ENCODE measurements around the gene EIF6.

The EIF6 gene
- total RNA-seq, result 13.8 to 111 (median 38.0) reads per million in 9 experiments

DNA sequence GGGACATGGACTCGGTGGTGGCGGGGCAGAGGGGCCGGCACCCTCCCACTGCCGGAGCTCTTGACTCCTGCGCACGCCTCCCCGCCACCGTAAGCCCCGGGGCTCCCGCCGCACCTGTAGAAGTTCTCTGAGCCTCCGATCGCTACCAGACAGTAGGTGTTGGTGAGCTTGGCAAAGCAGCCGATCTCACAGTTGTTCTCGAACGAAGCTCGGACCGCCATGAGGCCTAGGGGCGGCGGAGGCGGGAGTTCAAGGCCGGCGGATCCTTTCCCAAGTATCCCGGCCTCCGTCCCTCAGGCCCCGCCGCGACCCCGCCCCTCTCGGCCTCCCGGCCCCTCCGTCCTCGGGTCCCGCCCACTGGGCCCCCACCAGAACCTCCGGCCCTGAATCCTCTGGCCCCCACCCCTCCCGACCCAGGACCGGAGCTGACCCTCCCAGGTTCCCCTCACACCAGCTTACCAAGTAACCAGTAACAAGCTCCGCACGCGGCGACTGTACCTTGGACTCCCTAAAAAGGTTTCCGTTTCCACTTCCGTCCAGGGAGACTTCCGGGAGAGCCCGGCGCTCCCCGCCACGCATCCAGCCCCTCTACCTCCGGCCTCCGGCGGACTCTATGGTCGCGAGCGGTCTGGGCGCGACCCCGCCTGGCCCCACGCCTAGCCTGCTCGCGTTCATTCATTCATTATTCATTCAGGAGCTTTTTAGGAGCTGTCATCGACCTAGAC, at the start of gene EIF6:
EIF6 (minus strand) TSS at position 506 of the 725 bp plus-strand sequence; CDS start at position 221, 285 bp downstream.
- no peaks in the 10 kb centered on the region for H3K27me3 Mint-ChIP-seq
- peak within 1 kb of the TSS; percentile 88 to 92 for H3K27ac Mint-ChIP-seq
- ATAC-seq (replicated peaks) (peak; percentile 86), DNase-seq (peak; percentile 61 to 63 (median 61))
- no peaks in the 10 kb centered on the region for H3K9me3 Mint-ChIP-seq
- H3K4me3 Mint-ChIP-seq, result peak within 1 kb of the TSS; percentile 82 to 89
- peaks cover 25% of the 10 kb centered on the region for H3K36me3 Mint-ChIP-seq (ENCODE audit: insufficient read depth)
- peaks cover 15 to 18% of the 10 kb centered on the region in 2 donors for H3K4me1 Mint-ChIP-seq (ENCODE audit: low read depth in 2 of 2)

GRCh38 chr20:35333606-35334005, 49.0 kb upstream of the EIF6 start:
- ATAC-seq (replicated peaks) (no peak), DNase-seq (no peak)
- Mint-ChIP-seq H3K4me1 (ENCODE audit: low read depth in 2 of 2) (peaks cover 0 to 3% of the 10 kb centered on the region in 2 donors), H3K9me3 (no peaks in the 10 kb centered on the region), H3K27ac (peak overlapping the region in 1 of 2 donors; percentile 57), H3K4me3 (no peak overlapping the region), H3K36me3 (ENCODE audit: insufficient read depth) (no peaks in the 10 kb centered on the region), H3K27me3 (no peaks in the 10 kb centered on the region)

DNA sequence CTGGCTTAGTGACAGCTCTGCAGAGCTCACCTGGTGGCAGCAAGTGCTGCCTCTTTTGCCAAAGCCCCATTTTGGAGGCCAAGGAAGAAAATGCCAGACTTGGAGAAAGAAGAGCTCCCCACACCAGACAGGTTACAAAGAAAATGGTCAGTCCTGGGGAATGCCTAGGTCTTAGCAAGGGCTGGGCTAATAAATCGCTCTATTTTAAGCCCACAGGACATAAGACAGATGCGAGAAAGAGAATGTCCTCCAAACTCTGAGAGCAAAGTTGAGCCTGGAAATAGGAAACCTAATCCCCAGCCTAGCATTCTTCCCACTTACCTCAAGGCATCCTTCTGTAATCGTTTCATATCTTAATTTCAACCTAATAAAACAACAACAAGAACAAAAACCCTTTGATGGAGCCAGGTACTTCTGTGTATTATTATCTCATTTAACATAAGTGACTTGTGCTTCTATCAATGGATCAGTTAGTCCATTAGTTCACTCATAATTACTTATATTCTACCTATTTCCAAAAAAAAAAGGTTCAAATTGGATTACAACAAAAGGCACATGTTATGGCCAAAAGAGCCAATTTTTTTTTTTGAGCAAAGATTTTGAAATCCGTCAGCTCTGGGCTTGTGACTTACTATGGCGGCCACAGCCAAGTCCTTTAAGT, 48.1 kb upstream of the EIF6 start:
- H3K27ac Mint-ChIP-seq, result no peak overlapping the region
- peaks cover 0 to under 1% of the 10 kb centered on the region in 2 donors for H3K4me1 Mint-ChIP-seq (ENCODE audit: low read depth in 2 of 2)
- no peak overlapping the region for H3K4me3 Mint-ChIP-seq
- DNase-seq (no peak), ATAC-seq (replicated peaks) (no peak)
- H3K27me3 Mint-ChIP-seq, result no peaks in the 10 kb centered on the region
- H3K9me3 Mint-ChIP-seq, result no peaks in the 10 kb centered on the region
- no peaks in the 10 kb centered on the region for H3K36me3 Mint-ChIP-seq (ENCODE audit: insufficient read depth)

DNA sequence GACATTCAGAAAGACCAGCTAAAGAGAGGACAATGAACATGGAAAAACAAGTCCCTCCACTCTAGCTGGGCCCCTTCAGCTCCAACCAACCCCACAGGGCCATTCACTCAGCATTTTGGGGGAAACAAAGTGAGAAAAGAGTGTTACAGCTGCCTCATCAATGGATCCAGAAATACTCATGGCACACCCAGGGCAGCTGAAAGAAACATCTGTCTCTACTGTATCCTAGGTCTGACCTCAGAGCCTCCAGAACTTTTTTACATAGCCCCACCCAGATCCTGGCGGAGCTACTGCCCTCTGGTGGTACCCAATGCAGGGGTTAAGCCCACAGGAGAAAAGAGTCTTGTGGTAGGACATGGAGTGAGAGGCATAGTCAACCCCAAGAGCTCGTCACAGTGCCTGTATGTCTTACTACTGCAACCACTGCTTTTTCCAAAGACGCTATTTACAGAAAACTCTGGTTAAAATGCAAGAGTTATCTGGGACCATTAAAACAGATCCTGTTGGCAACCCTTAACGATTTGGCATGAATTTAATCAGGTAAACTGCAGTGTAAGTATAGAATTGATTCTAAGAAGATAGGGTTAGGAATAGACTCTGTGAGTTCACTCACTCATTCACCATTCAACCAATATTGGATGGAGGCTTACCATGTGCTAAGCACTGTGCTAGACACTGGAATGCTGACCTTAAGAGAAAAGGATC, 45.0 kb upstream of the EIF6 start:
- no peaks in the 10 kb centered on the region for H3K27me3 Mint-ChIP-seq
- ATAC-seq (replicated peaks) (no peak), DNase-seq (peak in 1 of 3 experiments; percentile 10)
- no peaks in the 10 kb centered on the region for H3K9me3 Mint-ChIP-seq
- H3K4me1 Mint-ChIP-seq (ENCODE audit: low read depth in 2 of 2), result peaks cover 0 to 8% of the 10 kb centered on the region in 2 donors
- H3K4me3 Mint-ChIP-seq, result no peak overlapping the region
- H3K27ac Mint-ChIP-seq, result no peak overlapping the region
- peaks cover 2% of the 10 kb centered on the region for H3K36me3 Mint-ChIP-seq (ENCODE audit: insufficient read depth)

GRCh38 chr20:35328689-35329088, 44.1 kb upstream of the EIF6 start:
- H3K36me3 Mint-ChIP-seq (ENCODE audit: insufficient read depth), result peaks cover 8% of the 10 kb centered on the region
- DNase-seq (no peak), ATAC-seq (replicated peaks) (no peak)
- H3K4me3 Mint-ChIP-seq, result no peak overlapping the region
- H3K9me3 Mint-ChIP-seq, result no peaks in the 10 kb centered on the region
- no peak overlapping the region for H3K27ac Mint-ChIP-seq
- peaks cover 0 to 8% of the 10 kb centered on the region in 2 donors for H3K4me1 Mint-ChIP-seq (ENCODE audit: low read depth in 2 of 2)
- H3K27me3 Mint-ChIP-seq, result no peaks in the 10 kb centered on the region

GRCh38 chr20:35328095-35328685, 43.6 kb upstream of the EIF6 start:
- peaks cover 8% of the 10 kb centered on the region for H3K36me3 Mint-ChIP-seq (ENCODE audit: insufficient read depth)
- H3K4me3 Mint-ChIP-seq, result no peak overlapping the region

GRCh38 chr20:35327074-35327976, 42.8 kb upstream of the EIF6 start:
- no peak overlapping the region for H3K27ac Mint-ChIP-seq
- H3K36me3 Mint-ChIP-seq (ENCODE audit: insufficient read depth), result peaks cover 8% of the 10 kb centered on the region
- no peaks in the 10 kb centered on the region for H3K27me3 Mint-ChIP-seq
- H3K4me1 Mint-ChIP-seq (ENCODE audit: low read depth in 2 of 2), result peaks cover 0 to 11% of the 10 kb centered on the region in 2 donors
- no peaks in the 10 kb centered on the region for H3K9me3 Mint-ChIP-seq
- H3K4me3 Mint-ChIP-seq, result no peak overlapping the region
- DNase-seq, result no peak
- ATAC-seq (replicated peaks), result no peak

More at GRCh38 chr20:35328095-35328685, 43.6 kb upstream of the EIF6 start:
- DNase-seq (no peak), ATAC-seq (replicated peaks) (no peak)
- Mint-ChIP-seq H3K4me1 (ENCODE audit: low read depth in 2 of 2) (peaks cover 0 to 8% of the 10 kb centered on the region in 2 donors), H3K27ac (no peak overlapping the region), H3K9me3 (no peaks in the 10 kb centered on the region), H3K27me3 (no peaks in the 10 kb centered on the region)

DNA sequence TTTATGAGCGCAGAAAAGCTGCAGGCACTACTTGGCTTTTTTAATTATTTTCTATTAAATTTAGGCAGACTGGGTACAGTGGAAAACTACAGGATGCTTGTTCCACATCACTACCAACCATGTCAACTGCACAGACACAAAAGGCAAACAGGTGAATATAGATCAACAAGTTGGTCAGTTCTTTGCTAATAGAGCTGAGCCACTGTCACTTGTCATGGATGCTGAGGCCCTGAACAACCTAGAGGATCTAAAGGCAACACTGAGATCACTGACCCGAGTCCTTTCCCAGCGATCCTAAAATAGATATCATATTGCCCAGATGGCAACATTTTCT, 42.1 kb upstream of the EIF6 start:
- no peaks in the 10 kb centered on the region for H3K27me3 Mint-ChIP-seq
- peaks cover 8% of the 10 kb centered on the region for H3K36me3 Mint-ChIP-seq (ENCODE audit: insufficient read depth)
- ATAC-seq (replicated peaks) (no peak), DNase-seq (no peak)
- no peak overlapping the region for H3K4me3 Mint-ChIP-seq
- H3K27ac Mint-ChIP-seq, result no peak overlapping the region
- no peaks in the 10 kb centered on the region for H3K9me3 Mint-ChIP-seq
- peaks cover 0 to 11% of the 10 kb centered on the region in 2 donors for H3K4me1 Mint-ChIP-seq (ENCODE audit: low read depth in 2 of 2)

DNA sequence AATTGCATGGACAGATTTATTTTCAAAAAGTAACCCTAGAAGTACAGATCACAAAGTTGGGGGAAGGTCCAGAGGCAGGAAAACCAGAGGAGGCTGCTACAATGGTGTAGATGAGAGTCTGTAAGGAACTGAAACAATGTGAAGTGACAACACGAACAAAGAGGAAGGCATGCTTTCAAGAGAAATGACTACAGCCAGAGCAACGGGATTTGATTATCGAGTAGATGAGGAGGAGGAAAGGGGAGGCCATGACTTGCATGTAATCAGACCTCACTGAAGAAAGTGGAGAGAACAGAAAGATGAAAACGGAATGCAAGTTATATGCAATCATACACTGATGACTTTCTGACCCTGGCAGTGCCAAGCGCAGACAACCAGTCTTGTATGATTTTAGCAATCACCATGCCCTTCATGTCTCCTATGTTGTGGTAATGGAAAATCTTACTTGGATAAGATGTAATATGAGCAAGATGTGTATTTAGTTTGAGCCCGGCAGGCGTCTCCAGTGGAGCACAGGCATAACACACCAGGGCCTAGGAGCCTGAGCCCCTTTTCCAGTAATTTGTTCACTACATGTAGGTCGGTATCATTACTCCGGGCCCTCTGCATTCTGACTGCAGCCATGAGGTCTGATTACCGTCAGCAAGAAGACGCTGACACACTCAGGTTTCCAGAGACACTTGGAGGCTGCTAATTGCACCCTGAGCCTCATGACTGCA, 41.6 kb upstream of the EIF6 start:
- Mint-ChIP-seq H3K4me1 (ENCODE audit: low read depth in 2 of 2) (peaks cover 0 to 11% of the 10 kb centered on the region in 2 donors), H3K36me3 (ENCODE audit: insufficient read depth) (peaks cover 8% of the 10 kb centered on the region), H3K9me3 (no peaks in the 10 kb centered on the region), H3K27me3 (no peaks in the 10 kb centered on the region), H3K4me3 (no peak overlapping the region), H3K27ac (no peak overlapping the region)
- ATAC-seq (replicated peaks), result no peak
- no peak for DNase-seq

DNA sequence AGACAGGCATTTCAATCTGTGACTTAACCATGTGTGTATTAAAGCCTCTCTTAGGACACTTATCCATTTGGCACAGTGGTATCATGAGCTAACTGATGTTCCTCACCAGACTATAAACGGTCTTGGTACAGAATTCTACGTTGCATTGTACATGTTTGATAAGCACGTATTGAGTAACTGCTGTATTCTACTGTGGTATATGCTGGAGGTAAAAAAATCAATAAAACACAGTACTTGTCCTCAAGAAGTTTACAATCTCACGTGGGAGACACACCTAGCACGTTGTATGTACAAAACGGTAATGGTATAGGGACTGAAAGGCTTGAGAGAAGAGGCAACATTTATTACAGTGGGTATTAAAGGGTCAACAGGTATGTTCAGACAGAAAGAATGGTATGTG, 40.8 kb upstream of the EIF6 start:
- Mint-ChIP-seq H3K27ac (no peak overlapping the region), H3K4me1 (ENCODE audit: low read depth in 2 of 2) (peaks cover 0 to 11% of the 10 kb centered on the region in 2 donors), H3K36me3 (ENCODE audit: insufficient read depth) (peaks cover 8% of the 10 kb centered on the region), H3K4me3 (no peak overlapping the region), H3K9me3 (no peaks in the 10 kb centered on the region), H3K27me3 (no peaks in the 10 kb centered on the region)
- DNase-seq (no peak), ATAC-seq (replicated peaks) (no peak)

GRCh38 chr20:35320396-35321126, 36.0 kb upstream of the EIF6 start:
- Mint-ChIP-seq H3K4me3 (no peak overlapping the region), H3K27me3 (no peaks in the 10 kb centered on the region), H3K4me1 (ENCODE audit: low read depth in 2 of 2) (peaks cover 3 to 12% of the 10 kb centered on the region in 2 donors), H3K27ac (peak overlapping the region in 1 of 2 donors; percentile 45), H3K9me3 (no peaks in the 10 kb centered on the region), H3K36me3 (ENCODE audit: insufficient read depth) (peaks cover 6% of the 10 kb centered on the region)
- DNase-seq, result no peak
- no peak for ATAC-seq (replicated peaks)

DNA sequence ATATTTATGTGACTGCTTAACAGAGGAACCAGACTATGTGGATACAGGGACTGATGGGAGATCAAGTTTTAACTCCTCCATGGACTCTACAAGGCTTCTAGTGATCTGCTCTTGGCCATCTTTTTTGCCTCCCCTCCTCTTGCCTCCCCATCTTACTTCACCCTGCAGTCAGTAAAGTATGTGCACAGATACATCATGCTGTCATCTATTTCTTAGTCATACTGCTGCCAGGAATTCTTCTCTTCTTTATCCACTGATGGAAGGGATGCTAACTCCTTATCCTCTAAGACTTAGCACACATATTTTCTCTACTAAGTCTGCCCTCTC, 35.3 kb upstream of the EIF6 start:
- H3K4me3 Mint-ChIP-seq, result no peak overlapping the region
- H3K4me1 Mint-ChIP-seq (ENCODE audit: low read depth in 2 of 2), result peaks cover 8 to 16% of the 10 kb centered on the region in 2 donors
- H3K27ac Mint-ChIP-seq, result no peak overlapping the region
- H3K27me3 Mint-ChIP-seq, result no peaks in the 10 kb centered on the region
- H3K9me3 Mint-ChIP-seq, result no peaks in the 10 kb centered on the region
- no peak for DNase-seq
- H3K36me3 Mint-ChIP-seq (ENCODE audit: insufficient read depth), result peaks cover 10% of the 10 kb centered on the region
- no peak for ATAC-seq (replicated peaks)
